NCI-H1092 (cell line): ENCODE results near the gene SHC4.
"Not testable (repeated sequence)": the region's sequence is repeated elsewhere in the genome, so short reads cannot be mapped to it uniquely, and the experiment has no call there.

Experiments used
- DNase-seq: peaks from one replicate; lab custom pipeline; 2025; lab: John Stamatoyannopoulos, UW

Gene SHC4

DNA sequence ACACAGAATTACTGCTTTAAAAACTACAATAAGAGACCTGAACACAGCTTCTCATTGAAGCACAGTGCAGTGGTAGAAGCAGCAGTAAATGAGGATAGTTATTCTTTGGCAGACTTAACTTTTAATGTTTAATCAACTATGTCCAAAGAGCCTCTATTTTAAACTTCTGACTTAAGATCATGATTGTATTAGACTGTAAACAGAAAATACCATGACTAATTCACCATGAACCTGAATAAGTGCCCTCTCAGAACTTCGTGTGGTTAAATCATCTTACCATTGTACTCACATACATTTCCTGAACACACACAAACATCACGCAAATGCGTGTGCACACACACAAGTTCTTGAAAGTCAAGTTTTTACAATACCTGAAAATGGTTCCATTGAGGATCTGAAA, 166.8 kb downstream of the SHC4 start:
- DNase-seq, result no peak

DNA sequence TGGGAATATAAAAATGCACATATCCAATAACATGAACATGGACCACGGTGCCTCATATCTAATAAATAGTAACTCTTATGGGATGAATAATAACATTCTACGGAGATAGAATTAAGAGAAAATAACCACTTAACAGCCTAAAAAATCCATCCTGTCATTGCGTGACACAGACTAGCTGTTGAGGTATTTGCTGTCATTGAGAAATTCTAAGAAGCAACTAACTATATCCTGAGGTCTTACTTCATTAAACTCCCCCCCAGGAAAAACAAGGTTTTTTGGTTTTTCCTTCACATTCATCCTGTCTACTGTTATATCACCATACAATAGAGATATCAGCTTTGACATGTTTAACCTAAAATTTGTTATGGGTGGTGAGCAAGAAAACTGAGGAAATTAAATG, 167.2 kb downstream of the SHC4 start:
- no peak for DNase-seq

DNA sequence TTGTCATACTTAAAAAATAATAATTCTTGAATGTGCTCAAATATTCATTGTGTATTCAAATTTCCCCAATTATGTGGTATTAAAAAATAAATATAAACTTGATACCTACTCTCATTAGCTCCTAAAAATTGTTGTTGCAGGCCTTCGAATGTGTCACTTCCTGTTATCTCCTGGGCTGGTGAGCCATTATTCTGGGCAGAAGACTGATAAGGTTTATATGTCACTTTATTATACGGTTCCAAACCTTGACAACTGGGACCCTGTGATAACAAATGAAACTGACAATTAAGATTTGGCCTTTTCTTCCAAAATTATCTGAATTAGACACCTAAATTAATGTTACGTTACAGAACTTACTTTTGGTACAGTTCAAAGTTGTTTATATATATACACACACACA, 167.8 kb downstream of the SHC4 start:
- DNase-seq, result no peak

DNA sequence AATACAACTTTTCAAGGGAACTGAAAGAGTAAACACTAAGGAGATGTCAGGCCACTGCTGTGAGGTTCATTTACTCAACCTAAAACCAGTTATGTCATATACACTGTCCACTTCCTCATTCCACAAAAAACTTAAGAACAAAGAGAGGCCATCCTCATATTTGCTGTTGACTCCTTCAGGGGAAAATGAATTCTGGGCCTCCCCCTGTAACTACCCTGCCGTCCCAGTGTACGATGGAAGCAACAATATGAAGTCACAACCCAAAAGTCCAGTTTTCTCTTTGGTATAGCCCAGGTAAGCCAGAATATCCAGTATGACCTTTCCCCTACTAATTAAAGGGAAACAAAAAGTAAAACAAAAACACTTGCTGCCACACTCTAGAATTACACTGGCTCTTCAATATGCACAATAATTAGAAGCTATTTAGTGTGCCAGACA, 169.0 kb downstream of the SHC4 start:
- no peak for DNase-seq

DNA sequence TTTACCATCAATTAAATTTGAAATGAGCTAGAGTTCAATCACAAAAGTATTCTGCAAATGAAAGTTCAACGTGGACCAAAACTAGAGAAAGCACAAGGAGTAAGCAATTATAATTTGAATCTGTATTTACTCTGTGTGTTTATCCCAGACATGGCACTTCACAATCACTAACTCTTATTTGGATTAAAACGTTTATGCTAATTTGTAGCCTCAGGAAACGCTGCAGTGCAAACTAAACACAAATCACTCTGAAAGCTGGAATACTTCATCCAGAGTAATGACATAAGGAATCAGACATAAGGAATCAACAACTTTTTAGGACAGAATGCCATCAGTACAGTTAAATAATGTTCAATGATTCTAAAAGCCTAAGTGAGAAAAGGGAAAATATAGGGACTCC, 171.3 kb downstream of the SHC4 start:
- no peak for DNase-seq

DNA sequence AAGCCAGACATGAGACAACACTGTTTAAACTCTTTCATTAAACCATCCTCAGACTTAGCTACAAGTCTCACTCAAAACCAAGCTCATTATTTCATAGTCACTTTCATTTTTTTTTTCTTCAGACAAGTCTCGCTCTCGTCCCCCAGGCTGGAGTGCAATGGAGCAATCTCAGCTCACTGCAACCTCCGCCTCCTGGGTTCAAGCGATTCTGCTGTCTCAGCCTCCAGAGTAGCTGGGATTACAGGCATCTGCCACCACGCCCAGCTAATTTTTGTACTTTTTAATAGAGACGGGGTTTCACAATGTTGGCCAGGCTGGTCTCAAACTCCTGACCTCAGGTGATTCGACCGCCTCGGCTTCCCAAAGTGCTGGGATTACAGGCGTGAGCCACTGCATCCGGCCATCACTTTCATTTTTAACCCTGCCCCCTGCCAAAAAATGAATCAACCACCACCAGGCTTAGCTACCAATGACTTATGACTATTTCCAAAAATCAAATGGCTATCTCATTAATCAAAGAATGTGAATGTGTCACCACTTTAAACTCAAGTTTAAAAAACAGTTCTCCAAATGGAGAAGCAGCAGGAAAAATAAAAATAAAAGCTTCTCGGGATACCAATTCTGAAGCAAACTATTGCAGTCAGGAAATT, 173.1 kb downstream of the SHC4 start:
- not testable (repeated sequence) for DNase-seq

DNA sequence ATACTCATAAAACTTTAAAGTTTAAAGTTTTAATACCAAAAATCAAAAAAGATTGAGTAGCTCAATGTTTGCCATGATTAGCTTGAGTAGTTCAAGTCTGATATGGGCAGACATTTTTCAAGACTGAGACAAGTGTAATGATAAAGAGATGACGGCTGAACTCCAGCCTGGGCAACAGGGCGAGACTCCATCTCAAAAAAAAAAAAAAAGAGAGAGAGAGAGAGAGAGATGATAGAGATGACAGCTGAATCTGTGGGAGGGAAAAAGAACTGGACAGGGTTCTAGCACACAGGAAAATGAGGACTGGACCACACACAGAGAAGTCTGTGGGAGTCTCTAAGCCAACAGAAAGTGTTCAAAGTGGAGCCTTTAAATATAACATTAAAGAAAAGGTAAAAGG, 178.0 kb downstream of the SHC4 start:
- no peak for DNase-seq

DNA sequence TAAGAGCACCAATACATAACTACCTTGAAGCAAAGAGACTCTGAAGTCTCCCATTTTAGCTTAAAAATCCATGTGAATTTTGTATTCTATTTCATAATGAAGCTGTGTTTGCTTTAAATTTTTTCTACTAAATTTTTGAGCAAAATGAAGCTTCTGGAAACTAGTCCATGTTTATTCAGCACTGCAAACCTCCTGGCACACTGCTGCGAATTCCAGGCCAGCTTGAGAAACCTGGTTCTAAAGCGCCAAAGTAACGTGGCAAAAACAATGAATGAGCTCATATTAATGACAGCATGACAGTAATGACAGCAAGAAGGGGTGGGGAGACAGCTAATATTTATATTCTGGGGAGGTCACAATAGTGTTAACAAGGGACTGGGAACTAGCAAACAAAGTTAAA, 178.5 kb downstream of the SHC4 start:
- no peak for DNase-seq

DNA sequence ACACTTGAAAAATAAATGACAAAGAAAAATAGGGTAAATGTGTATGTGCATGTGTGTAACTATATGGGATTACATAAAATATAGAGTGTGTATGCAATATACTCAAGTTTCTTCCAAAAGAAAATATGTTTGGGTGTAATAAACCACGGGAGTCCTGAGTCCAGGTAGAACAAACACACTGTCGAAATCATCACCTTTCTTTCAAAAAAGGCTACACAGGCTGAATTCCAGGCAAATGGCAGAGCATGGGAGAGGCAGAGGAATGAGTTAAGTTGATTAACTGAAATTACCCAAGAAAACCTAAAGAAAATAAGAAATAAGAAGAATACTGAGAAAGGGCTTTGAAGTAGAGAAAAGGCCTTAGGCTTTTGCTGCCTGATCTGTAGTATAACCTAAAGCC, 179.0 kb downstream of the SHC4 start:
- DNase-seq, result no peak

DNA sequence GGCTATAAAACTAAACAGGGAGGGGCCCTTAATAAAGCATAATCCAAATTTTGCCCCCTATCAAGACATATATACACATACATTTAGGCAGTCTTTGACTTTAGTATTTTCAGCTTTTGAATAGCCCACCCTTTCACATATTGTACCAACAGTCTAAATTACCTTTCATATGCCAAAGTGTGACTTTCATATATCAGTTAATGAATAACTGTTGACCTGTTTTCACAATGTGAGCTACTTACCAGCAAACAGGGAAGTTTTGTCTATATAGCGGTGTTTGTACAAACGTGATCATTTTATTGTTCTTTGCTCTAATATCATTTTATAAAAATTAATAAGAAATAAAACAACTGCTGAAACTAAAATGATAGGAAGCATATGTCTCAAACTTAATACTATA, 180.8 kb downstream of the SHC4 start:
- DNase-seq, result no peak

DNA sequence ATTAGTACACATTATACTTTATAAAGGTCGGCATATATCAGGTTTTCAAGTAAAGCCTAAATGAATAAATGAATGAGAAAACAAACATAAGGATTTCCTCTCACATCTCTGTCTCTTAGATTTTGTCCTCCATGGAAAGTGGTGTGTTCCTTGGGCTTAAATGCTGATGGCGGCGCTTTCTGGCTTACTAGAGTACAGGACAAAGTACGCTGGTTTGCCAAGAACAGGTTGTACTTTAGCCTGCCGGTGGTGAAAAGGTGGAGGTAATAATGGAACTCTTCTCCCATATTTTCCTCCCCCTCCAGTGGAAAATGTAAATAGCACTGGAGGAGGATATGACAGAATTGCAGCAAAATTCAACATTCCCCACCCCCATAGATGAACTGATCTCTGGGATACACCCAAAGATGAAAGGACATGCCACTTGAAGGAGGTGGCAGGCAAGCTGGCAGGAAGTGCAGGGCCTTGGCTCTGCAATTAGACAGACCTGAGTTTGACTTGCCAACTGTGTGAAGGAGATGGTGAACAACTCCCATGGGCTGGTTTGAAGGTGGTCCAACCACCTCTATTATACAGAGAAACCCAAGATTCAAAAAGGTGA, 182.1 kb downstream of the SHC4 start:
- no peak for DNase-seq

DNA sequence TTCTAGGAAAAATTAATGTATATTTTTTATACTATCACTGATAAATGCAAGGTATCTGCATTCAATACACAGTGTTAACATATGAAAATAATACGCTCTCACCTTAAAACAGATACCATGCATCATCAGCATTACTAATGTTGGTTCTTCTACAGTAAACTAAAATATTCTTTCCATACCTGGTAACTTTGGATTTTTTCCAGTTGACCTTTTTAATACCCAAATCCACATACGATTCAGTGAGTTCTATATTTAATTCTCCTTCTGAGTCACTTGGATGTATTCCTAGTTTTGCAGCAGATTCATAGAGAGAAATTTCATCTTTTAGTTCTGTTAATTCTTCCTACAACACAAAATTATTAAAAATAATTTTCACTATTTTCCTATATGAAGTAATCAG, 182.7 kb downstream of the SHC4 start:
- no peak for DNase-seq

DNA sequence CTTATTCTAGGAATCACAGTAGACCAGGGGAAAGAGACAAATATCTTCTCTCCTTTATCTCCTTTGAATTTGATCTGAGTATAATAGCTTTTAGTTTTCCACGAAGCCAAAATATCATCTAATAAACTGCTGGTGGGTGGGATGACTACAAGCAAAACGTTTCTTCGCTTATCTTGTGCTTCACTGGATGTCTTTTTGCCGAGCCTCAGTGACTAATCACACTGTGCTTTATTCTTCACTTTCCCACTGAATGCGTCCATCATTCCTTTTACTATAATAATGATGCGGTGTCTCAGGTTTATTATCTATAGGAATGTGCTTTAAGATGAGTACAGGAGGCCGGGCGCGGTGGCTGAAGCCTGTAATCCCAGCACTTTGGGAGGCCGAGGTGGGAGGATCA, 185.4 kb downstream of the SHC4 start:
- no peak for DNase-seq

DNA sequence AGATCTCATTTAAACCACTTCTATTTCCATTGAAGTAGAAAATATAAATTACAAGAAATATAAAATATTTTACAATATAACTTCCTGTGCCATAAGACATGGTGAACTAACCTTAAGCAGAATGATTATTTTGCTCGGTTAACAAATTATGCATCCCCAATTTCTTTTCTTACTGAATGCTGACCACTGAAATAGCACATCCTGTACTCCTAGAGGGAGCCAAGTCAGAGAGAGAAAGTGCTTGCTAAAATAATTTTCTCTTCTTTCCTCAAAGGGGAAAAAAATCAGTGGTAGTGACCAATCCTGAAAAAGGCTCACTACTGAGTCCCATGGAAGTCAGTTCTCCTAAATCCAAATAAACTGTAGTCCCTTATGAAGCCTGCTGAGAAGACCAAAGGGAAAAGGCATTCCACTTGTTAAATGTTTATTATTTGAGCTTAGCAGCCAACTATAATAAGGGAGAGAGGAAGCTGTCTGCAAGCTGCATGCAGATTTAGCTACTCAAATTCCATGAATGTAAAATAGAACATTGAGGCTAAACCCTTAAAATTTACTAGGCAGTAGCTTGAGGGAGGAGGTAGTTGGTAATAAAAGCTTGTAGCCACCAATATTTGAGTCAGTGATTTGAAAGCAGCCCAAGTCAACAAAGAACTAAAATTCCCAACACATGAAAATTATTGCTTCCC, 185.9 kb downstream of the SHC4 start:
- DNase-seq, result no peak

DNA sequence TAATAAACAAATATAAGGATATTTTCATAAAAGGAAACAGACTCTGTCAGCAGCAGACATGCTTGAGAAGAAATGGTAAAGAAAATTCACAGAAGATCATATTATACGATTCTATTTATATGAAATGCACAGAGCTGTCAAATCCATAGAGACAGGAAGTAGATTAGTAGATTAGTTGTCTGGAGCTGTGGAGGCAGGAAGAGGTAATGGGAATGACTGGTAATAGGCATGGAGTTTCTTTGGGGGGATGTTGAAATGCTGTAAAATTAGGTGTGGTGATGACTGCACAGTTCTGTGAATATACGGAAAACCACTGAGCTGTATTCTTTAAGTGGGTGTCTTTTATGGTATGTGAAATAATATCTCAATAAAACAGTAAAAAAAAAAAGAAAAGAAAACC, 188.2 kb downstream of the SHC4 start:
- DNase-seq, result no peak

DNA sequence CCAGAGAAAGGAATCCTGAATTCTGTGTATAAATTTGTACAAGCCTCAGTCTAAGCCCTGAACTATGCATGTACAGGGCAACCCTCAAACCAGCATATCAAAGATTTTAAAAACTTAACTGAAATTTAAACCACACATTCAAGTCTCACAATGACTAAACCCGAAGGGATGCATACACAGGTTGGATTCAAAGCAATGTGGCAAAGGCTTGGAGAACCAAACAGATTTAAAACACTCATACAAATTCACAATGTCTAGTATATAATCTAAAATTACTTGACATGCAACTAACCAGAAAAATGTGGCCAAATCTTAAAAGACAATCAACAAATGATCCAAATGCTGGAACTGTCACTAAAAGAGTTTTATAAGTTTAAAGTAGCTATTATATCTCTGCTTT, 189.2 kb downstream of the SHC4 start:
- no peak for DNase-seq
